BLaER1 (cell line): ENCODE measurements around the gene SLC6A19.

Experiments used
- H3K27ac ChIP-seq: shearing (Covaris generic); formaldehyde crosslinking; 2 replicates; pipeline ENCODE4 v1.8.1; 2022
- H3K27me3 ChIP-seq: shearing (Covaris generic); formaldehyde crosslinking; 2 replicates; pipeline ENCODE4 v1.8.1; 2022
- H3K36me3 ChIP-seq: shearing (Covaris generic); formaldehyde crosslinking; 2 replicates; pipeline ENCODE4 v1.8.1; 2022
- H3K4me1 ChIP-seq: shearing (Covaris generic); formaldehyde crosslinking; 2 replicates; pipeline ENCODE4 v1.8.1; 2022
- H3K4me2 ChIP-seq: shearing (Covaris generic); formaldehyde crosslinking; 2 replicates; pipeline ENCODE4 v1.8.1; 2022
- H3K4me3 ChIP-seq: shearing (Covaris generic); formaldehyde crosslinking; 2 replicates; pipeline ENCODE4 v1.8.1; 2022
- H3K9ac ChIP-seq: shearing (Covaris generic); formaldehyde crosslinking; 2 replicates; pipeline ENCODE4 v1.8.1; 2022
- H3K9me3 ChIP-seq: shearing (Covaris generic); formaldehyde crosslinking; 2 replicates; pipeline ENCODE4 v1.8.1; 2022
- H4K20me1 ChIP-seq: shearing (Covaris generic); formaldehyde crosslinking; 2 replicates; pipeline ENCODE4 v1.8.1; 2022
- Cebpa-rat ChIP-seq: shearing (Covaris generic); IDR thresholded peaks from 2 replicates; pipeline ENCODE4 v1.8.1; 2022

Gene SLC6A19

DNA sequence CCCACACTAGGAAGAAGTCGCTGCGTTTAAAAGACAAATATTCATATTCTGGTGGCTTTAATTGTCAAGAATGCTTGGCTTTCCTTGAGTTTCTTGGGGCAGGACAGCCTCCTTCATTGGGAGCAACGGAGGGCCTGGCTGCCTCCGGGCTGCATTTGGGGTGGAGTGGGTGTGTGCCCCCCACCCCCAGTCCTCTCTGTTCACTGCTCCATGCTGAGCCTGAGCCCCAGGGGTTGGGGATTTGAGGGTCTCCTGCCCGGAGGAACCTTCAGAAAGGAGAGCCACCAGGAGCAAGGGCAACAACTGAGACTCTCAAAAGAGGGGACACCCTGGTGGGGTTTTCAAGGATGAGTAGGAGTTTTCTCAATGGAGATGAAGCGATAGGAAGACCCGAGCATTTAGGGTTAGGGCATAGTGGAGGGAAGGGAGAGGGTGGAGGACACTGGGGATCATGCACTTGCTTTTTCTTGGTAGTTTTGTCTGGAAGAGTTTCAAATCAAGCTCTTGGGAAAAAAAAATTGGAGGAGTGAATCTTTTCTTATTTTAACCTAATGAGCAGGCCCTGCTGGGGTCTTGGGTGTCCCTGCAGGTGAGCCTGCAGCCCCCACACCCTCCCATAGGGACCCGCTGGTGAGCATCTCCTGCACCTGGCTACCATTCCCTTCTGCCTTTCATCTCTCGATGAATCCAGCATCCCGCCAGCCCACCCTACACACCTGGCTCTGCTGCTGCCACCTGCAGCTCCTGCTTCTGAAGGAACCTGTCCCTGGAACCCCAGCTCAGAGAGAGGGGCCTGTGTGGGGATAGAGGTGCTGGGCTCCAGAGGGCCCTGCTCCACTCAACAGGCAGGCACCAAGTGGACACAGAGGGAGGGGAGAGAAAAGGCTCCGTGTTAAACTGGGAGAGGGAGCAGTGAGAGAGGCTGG, 4.1 kb downstream of the SLC6A19 start:
- no peaks in the 10 kb centered on the region for H3K36me3 ChIP-seq
- H3K4me2 ChIP-seq: no peak overlapping the region
- H3K9ac ChIP-seq: no peak overlapping the region
- peaks cover 19% of the 10 kb centered on the region for H3K4me1 ChIP-seq
- H3K4me3 ChIP-seq: no peak overlapping the region
- peaks cover 22% of the 10 kb centered on the region; the same call in 1 of the 2 replicates for H3K27me3 ChIP-seq
- no peak overlapping the region for H3K27ac ChIP-seq
- no peak for TF ChIP-seq Cebpa-rat
- H3K9me3 ChIP-seq: no peaks in the 10 kb centered on the region
- peaks cover 5% of the 10 kb centered on the region; the same call in 1 of the 2 replicates for H4K20me1 ChIP-seq

DNA sequence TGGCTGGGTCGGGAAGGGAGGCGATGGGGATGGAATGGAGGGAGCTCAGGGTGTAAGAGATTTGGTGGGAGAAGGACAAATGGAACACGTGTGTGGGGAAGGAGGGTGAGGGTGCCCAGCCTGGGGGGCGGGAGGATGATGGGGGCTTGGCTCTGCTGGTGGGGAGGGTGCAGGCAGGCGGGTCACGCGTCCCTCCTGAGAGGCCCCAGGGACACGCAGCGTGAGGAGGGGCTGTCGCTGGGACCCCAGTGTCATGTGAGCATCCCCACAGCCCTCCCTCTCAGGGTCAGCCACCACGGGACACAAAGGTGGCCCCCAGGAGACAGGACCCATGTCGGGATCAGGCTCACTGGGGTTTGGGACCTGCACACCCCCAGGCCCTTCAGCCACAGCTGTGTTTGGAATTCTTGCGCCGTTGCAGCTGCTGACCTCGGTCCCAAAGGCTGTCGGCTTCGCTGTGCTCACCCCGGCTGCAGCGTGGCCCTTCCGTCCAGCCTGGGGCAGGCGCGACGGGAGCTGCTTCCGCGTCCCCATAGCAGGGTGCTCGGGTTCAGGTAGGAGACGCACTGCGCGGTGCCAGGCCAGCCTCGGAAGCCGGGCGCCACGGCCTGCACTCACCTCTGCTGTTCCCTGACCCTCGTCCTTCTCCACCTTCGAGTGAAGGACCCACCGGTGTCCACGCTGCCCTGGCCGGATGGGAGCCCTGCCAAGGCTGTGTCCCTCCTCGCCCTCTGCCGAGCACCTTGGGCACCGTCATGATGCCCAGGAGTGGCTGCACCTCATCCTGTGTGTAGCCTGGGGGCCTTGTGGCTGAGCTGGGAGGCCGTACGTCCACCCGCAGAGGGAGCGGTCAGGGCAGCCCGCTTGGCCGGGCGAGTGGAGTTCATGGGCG, 5.4 kb downstream of the SLC6A19 start:
- Histone ChIP-seq H3K27ac (no peak overlapping the region), H3K4me3 (no peak overlapping the region)

GRCh38 chr5:1207555-1207954, 6.2 kb downstream of the SLC6A19 start:
- H3K4me1 ChIP-seq: peaks cover 5% of the 10 kb centered on the region
- no peaks in the 10 kb centered on the region for H3K9me3 ChIP-seq
- no peak overlapping the region for H3K9ac ChIP-seq
- H3K4me3 ChIP-seq: no peak overlapping the region
- no peak overlapping the region for H3K27ac ChIP-seq
- no peak for TF ChIP-seq Cebpa-rat
- peaks cover 10% of the 10 kb centered on the region; the same call in 1 of the 2 replicates for H3K27me3 ChIP-seq
- peaks cover 5% of the 10 kb centered on the region; the same call in 1 of the 2 replicates for H4K20me1 ChIP-seq
- no peak overlapping the region for H3K4me2 ChIP-seq
- no peaks in the 10 kb centered on the region for H3K36me3 ChIP-seq

More for the DNA sequence above, 5.4 kb downstream of the SLC6A19 start:
- TF ChIP-seq Cebpa-rat: no peak
- Histone ChIP-seq H3K9me3 (no peaks in the 10 kb centered on the region), H3K4me2 (no peak overlapping the region), H3K9ac (no peak overlapping the region), H4K20me1 (peaks cover 5% of the 10 kb centered on the region; the same call in 1 of the 2 replicates), H3K27me3 (peaks cover 10% of the 10 kb centered on the region; the same call in 1 of the 2 replicates), H3K4me1 (peaks cover 10% of the 10 kb centered on the region), H3K36me3 (no peaks in the 10 kb centered on the region)

- Histone ChIP-seq H3K27ac (no peak overlapping the region), H3K9ac (no peak overlapping the region), H3K9me3 (no peaks in the 10 kb centered on the region), H3K36me3 (no peaks in the 10 kb centered on the region), H4K20me1 (peaks cover 5% of the 10 kb centered on the region; the same call in 1 of the 2 replicates), H3K27me3 (peaks cover 10% of the 10 kb centered on the region; the same call in 1 of the 2 replicates), H3K4me2 (no peak overlapping the region), H3K4me1 (no peaks in the 10 kb centered on the region), H3K4me3 (no peak overlapping the region)
- no peak for TF ChIP-seq Cebpa-rat
Observed at GRCh38 chr5:1208221-1208742, 6.9 kb downstream of the SLC6A19 start.

DNA sequence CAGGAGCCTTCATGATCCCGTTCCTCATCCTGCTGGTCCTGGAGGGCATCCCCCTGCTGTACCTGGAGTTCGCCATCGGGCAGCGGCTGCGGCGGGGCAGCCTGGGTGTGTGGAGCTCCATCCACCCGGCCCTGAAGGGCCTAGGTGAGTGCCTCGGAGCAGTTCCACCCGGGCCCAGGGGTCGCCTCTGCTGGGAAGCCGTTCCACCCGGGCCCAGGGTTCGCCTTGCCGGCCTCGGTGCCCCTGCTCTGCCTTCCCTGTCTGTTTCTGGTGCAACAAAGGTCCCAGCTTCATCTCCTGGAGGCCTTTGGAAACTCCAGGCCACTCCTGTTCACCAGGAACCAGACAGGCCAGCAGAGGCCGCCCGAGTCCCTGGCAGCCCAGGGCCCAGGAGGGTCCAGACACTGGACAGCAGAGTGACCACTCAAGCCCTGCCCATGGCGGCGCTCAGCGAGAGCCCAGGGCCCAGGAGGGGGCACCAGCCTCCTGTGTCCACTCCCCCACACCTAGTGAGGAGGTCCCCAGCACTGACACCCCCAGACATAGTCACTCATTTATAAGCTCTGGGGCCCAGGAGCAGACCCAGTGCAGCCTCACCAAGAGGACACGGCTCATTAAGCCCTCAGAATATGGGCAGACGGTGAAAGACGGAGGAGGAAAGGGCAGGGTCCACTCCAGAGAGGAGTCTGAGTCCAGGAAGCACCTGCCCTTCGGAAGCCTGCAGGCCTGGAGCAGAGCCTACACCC, 7.5 kb downstream of the SLC6A19 start:
- Histone ChIP-seq H3K4me3 (no peak overlapping the region), H3K36me3 (no peaks in the 10 kb centered on the region), H3K27ac (no peak overlapping the region), H3K27me3 (peaks cover 10% of the 10 kb centered on the region; the same call in 1 of the 2 replicates), H3K9ac (no peak overlapping the region), H3K4me1 (no peaks in the 10 kb centered on the region), H4K20me1 (peaks cover 5% of the 10 kb centered on the region; the same call in 1 of the 2 replicates), H3K9me3 (no peaks in the 10 kb centered on the region), H3K4me2 (no peak overlapping the region)
- no peak for TF ChIP-seq Cebpa-rat

DNA sequence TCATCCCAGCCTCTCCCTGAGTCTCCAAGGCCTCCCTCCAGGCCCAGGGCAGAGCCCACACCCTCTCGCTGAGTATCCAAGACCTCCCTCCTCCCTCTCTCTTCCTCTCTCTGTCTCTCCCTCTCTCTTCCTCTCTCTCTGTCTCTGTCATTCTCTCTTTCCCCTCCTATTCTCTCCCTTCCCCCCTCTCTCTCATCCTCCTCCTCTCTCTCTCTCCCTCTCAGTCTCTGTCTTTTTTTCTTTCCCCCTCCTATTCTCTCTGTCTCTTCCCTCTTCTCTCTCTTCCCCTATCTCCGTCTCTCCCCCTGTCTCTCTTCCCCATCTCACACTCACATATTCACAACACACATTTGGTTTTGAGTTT, 8.1 kb downstream of the SLC6A19 start:
- Histone ChIP-seq H3K27me3 (peaks cover 10% of the 10 kb centered on the region; the same call in 1 of the 2 replicates), H3K4me2 (no peak overlapping the region), H3K4me1 (no peaks in the 10 kb centered on the region), H3K27ac (no peak overlapping the region), H3K9ac (no peak overlapping the region), H3K9me3 (no peaks in the 10 kb centered on the region), H3K4me3 (no peak overlapping the region), H3K36me3 (no peaks in the 10 kb centered on the region), H4K20me1 (peaks cover 5% of the 10 kb centered on the region; the same call in 1 of the 2 replicates)
- no peak for TF ChIP-seq Cebpa-rat

DNA sequence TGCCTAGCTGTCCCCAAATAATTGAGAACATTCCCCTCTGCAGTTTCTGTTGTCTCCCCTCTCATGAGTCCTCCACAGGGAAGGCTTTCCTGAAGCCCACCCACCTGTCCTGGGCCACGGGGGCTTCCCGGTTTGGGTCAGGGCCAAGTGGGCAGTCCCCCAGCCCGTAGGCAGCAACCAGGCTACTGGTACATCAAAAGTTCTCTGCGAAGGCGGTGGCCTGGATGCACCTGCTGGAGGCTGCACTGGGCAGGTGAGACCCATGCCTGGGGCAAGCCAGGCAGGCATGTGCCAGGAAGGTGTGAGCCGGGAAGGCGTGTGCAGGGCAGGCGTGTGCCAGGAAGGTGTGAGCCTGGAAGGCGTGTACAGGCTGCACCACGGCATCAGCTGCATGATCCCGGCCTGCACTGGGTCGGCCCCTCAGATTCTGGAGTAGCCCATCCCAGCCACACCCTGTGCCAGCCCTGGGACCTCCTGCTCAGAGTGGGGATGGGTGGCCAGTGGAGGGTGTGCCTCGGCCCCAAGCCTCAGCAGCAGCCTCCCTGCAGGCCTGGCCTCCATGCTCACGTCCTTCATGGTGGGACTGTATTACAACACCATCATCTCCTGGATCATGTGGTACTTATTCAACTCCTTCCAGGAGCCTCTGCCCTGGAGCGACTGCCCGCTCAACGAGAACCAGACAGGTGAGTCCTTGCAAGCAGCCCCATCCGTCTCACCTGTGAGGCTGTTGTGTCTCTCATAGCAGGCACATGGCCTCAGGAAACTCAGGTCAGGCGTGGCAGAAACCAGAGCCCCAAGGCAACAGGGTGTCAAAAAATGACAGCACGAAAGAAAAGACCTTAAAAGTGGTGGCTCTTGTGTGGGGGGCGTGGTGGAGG, 8.7 kb downstream of the SLC6A19 start:
- H3K9ac ChIP-seq: no peak overlapping the region
- no peak for TF ChIP-seq Cebpa-rat
- no peak overlapping the region for H3K4me2 ChIP-seq
- no peaks in the 10 kb centered on the region; the same call in 1 of the 2 replicates for H3K9me3 ChIP-seq
- peaks cover 8% of the 10 kb centered on the region; the same call in 1 of the 2 replicates for H3K27me3 ChIP-seq
- H3K4me1 ChIP-seq: peaks cover 4% of the 10 kb centered on the region
- H4K20me1 ChIP-seq: peaks cover 5% of the 10 kb centered on the region; the same call in 1 of the 2 replicates
- no peak overlapping the region for H3K4me3 ChIP-seq
- no peaks in the 10 kb centered on the region for H3K36me3 ChIP-seq
- H3K27ac ChIP-seq: no peak overlapping the region

GRCh38 chr5:1210832-1211251, 9.4 kb downstream of the SLC6A19 start:
- H3K4me3 ChIP-seq: no peak overlapping the region
- H4K20me1 ChIP-seq: peaks cover 5% of the 10 kb centered on the region; the same call in 1 of the 2 replicates
- H3K27me3 ChIP-seq: peaks cover 5% of the 10 kb centered on the region; the same call in 1 of the 2 replicates
- H3K9ac ChIP-seq: no peak overlapping the region
- no peak overlapping the region for H3K4me2 ChIP-seq
- H3K9me3 ChIP-seq: peaks cover 7% of the 10 kb centered on the region
- no peak for TF ChIP-seq Cebpa-rat
- H3K36me3 ChIP-seq: no peaks in the 10 kb centered on the region
- H3K27ac ChIP-seq: no peak overlapping the region
- H3K4me1 ChIP-seq: peaks cover 9% of the 10 kb centered on the region
